Adrenal gland (tissue), 5 donors: ENCODE data around the gene BROX.

Experiments used
- POLR2A ChIP-seq, 2 donors: fragments of 450-650 bp; IDR thresholded peaks; one replicate each; pipeline ENCODE4 v1.6.1; 2017; ENCODE audit warnings: antibody characterized with exemption in 2 of 2, mild to moderate bottlenecking in 2 of 2, moderate library complexity in 1 of 2
- TF ChIP-seq, protein P1 (sequence below), 6 experiments: fragments of 450-650 bp in 4 of 6; fragments of 200-600 bp in 2 of 6; sonication (generic) in 1 of 6; IDR thresholded peaks; 1 replicate in 5 of 6; 2 replicates in 1 of 6; pipeline versions ENCODE4 v1.5.1 to v1.8.0; 2016 to 2021; ENCODE audit warnings: antibody characterized with exemption in 6 of 6, mild to moderate bottlenecking in 2 of 6, moderate library complexity in 1 of 6
- donor health status: DM: no; HTN: no; CAD: no.

DNA sequence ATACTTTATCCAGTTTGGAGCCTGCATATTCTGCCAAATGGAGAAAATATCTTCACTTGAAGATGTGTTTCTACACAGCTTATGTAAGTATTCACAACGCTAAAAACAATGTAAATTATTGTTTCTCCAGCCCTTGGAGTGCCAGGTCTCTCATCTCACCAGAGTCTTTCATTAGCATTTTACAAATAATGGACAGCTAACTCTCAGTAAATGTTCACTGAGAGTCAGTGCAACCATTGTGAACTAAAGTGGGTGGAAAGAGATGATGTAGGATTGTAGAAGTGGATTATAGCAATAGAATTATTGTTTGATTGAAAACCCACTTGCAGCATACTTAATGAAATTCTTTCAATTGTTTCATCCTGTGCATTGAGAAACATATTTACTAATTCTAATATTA, 16.4 kb downstream of the BROX start:
- TF ChIP-seq, protein P1, sequence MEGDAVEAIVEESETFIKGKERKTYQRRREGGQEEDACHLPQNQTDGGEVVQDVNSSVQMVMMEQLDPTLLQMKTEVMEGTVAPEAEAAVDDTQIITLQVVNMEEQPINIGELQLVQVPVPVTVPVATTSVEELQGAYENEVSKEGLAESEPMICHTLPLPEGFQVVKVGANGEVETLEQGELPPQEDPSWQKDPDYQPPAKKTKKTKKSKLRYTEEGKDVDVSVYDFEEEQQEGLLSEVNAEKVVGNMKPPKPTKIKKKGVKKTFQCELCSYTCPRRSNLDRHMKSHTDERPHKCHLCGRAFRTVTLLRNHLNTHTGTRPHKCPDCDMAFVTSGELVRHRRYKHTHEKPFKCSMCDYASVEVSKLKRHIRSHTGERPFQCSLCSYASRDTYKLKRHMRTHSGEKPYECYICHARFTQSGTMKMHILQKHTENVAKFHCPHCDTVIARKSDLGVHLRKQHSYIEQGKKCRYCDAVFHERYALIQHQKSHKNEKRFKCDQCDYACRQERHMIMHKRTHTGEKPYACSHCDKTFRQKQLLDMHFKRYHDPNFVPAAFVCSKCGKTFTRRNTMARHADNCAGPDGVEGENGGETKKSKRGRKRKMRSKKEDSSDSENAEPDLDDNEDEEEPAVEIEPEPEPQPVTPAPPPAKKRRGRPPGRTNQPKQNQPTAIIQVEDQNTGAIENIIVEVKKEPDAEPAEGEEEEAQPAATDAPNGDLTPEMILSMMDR (IDR thresholded peaks at IDR 0.05), result no peak
- TF ChIP-seq POLR2A (IDR thresholded peaks at IDR 0.05), result no peak
